WTC11 (cell line): ENCODE measurements around the gene RSL1D1. TPM values are rescaled to one million over a fixed set of nuclear protein-coding genes. Genes with fewer than 3 reads are reported as not detected.

Experiments used
- ATAC-seq: fragments of 200-7000 bp; cut with Tn5 transposase; 2 replicates; pipeline ENCODE4 v1.10.0; 2021; ENCODE audit warnings: mild to moderate bottlenecking, moderate library complexity
- CTCF ChIA-PET: fragments of 300-600 bp; sonication (Branson Sonifier 250); formaldehyde crosslinking; loops from one replicate; lab custom pipeline; 2021; ENCODE audit warnings: antibody characterized with exemption; lab: Charles Lee
- POLR2A ChIA-PET: fragments of 350-600 bp; sonication (Branson Sonifier 250); formaldehyde crosslinking; loops from one replicate; lab custom pipeline; 2021; ENCODE audit warnings: antibody characterized with exemption; lab: Charles Lee
- DNase-seq: peaks from one replicate; pipeline ENCODE4 v3.0.0; 2021; ENCODE audit warnings: low spot score
- H3K27ac Mint-ChIP-seq: 2 replicates; pipeline ENCODE4 v1.8.0; 2021; ENCODE audit warnings: mixed read lengths
- H3K27me3 Mint-ChIP-seq: 2 replicates; pipeline ENCODE4 v1.8.0; 2021; ENCODE audit warnings: low read depth, mild to moderate bottlenecking, moderate library complexity, mixed read lengths
- H3K36me3 Mint-ChIP-seq: 2 replicates; pipeline ENCODE4 v1.8.0; 2021; ENCODE audit warnings: mixed read lengths
- H3K4me1 Mint-ChIP-seq: 2 replicates; pipeline ENCODE4 v1.8.0; 2022; ENCODE audit warnings: mixed read lengths
- H3K4me3 Mint-ChIP-seq: 2 replicates; pipeline ENCODE4 v1.8.0; 2021; ENCODE audit warnings: mild to moderate bottlenecking, moderate library complexity, mixed read lengths
- H3K9me3 Mint-ChIP-seq: 2 replicates; pipeline ENCODE4 v1.8.0; 2021; ENCODE audit warnings: mixed read lengths
- ATF1 ChIP-seq: sonication (generic); formaldehyde crosslinking; IDR thresholded peaks from 2 replicates; pipeline ENCODE4 v1.8.1; 2023; ENCODE audit warnings: mild to moderate bottlenecking, moderate library complexity, missing genetic modification reagents
- ATF2 ChIP-seq: sonication (generic); formaldehyde crosslinking; IDR thresholded peaks from 2 replicates; pipeline ENCODE4 v1.8.1; 2022; ENCODE audit warnings: low read depth, missing genetic modification reagents, borderline replicate concordance
- CTCF ChIP-seq: fragments of 200-600 bp; IDR thresholded peaks from 2 replicates; pipeline ENCODE4 v1.8.0; 2022; ENCODE audit warnings: antibody characterized with exemption
- HMGA2 ChIP-seq: fragments of 250-450 bp; sonication (Bioruptor Pico); IDR thresholded peaks from 2 replicates; pipeline ENCODE4 v1.4.0; 2021; ENCODE audit warnings: mild to moderate bottlenecking, moderate library complexity
- IRF1 ChIP-seq: sonication (generic); formaldehyde crosslinking; IDR thresholded peaks from 2 replicates; pipeline ENCODE4 v1.8.0; 2023; ENCODE audit warnings: missing genetic modification reagents
- MLX ChIP-seq: sonication (generic); formaldehyde crosslinking; IDR thresholded peaks from 2 replicates; pipeline ENCODE4 v1.8.1; 2023; ENCODE audit warnings: mild to moderate bottlenecking, missing genetic modification reagents, moderate library complexity
- MYBL2 ChIP-seq: sonication (generic); formaldehyde crosslinking; IDR thresholded peaks from 2 replicates; pipeline ENCODE4 v1.8.1; 2023; ENCODE audit warnings: mild to moderate bottlenecking, moderate library complexity, missing genetic modification reagents
- NFE2L1 ChIP-seq: sonication (generic); formaldehyde crosslinking; IDR thresholded peaks from 2 replicates; pipeline ENCODE4 v1.8.1; 2023; ENCODE audit warnings: missing genetic modification reagents
- SOX15 ChIP-seq: fragments of 250-450 bp; sonication (Bioruptor Pico); IDR thresholded peaks from 2 replicates; pipeline ENCODE4 v1.9.0; 2021; ENCODE audit warnings: mild to moderate bottlenecking
- USF1 ChIP-seq: sonication (generic); formaldehyde crosslinking; IDR thresholded peaks from 2 replicates; pipeline ENCODE4 v1.8.0; 2022; ENCODE audit warnings: mild to moderate bottlenecking, missing genetic modification reagents
- USF2 ChIP-seq: sonication (generic); formaldehyde crosslinking; IDR thresholded peaks from 2 replicates; pipeline ENCODE4 v1.8.1; 2023; ENCODE audit warnings: mild to moderate bottlenecking, missing genetic modification reagents, moderate library complexity
- ZNF121 ChIP-seq: sonication (generic); formaldehyde crosslinking; IDR thresholded peaks from 2 replicates; pipeline ENCODE4 v1.8.0; 2023; ENCODE audit warnings: missing genetic modification reagents
- ZNF281 ChIP-seq: sonication (generic); formaldehyde crosslinking; IDR thresholded peaks from 2 replicates; pipeline ENCODE4 v1.8.0; 2023; ENCODE audit warnings: mild to moderate bottlenecking, missing genetic modification reagents
- ZNF512 ChIP-seq: sonication (generic); formaldehyde crosslinking; IDR thresholded peaks from 2 replicates; pipeline ENCODE4 v1.8.1; 2022; ENCODE audit warnings: missing genetic modification reagents, borderline replicate concordance
- ZSCAN18 ChIP-seq: fragments of 250-450 bp; sonication (Bioruptor Pico); IDR thresholded peaks from 2 replicates; pipeline ENCODE4 v2.1.2; 2022; ENCODE audit warnings: mild to moderate bottlenecking, moderate library complexity
- total RNA-seq: library from RNA; stranded (reverse); gene quantifications from 3 replicates; pipeline ENCODE4 v1.2.3, GENCODE V29; 2021

Gene RSL1D1
- total RNA-seq, 1 experiment from 2014 or later = 227 TPM

GRCh38 chr16:11884035-11884434 lies 32.7 kb upstream of the RSL1D1 start:
- H3K36me3 Mint-ChIP-seq = peaks cover 71% of the 10 kb centered on the region
- H3K4me3 Mint-ChIP-seq = no peak overlapping the region
- TF ChIP-seq MYBL2 (CRISPR knock-in tag) (no peak), USF1 (CRISPR knock-in tag) (no peak)
- ChIA-PET POLR2A (no interaction called here), CTCF (no interaction called here)
- H3K4me1 Mint-ChIP-seq = no peaks in the 10 kb centered on the region
- ATAC-seq (no peak), DNase-seq (no peak)
- H3K27me3 Mint-ChIP-seq = no peaks in the 10 kb centered on the region
- no peaks in the 10 kb centered on the region for H3K9me3 Mint-ChIP-seq
- H3K27ac Mint-ChIP-seq = no peak overlapping the region

GRCh38 chr16:11880007-11880406 lies 28.7 kb upstream of the RSL1D1 start:
- peaks cover 68% of the 10 kb centered on the region for H3K36me3 Mint-ChIP-seq
- ATAC-seq = no peak

GRCh38 chr16:11877374-11877773 lies 26.0 kb upstream of the RSL1D1 start:
- H3K36me3 Mint-ChIP-seq = peaks cover 69% of the 10 kb centered on the region
- ChIA-PET CTCF (no interaction called here), POLR2A (no interaction called here)
- DNase-seq (no peak), ATAC-seq (no peak)
- no peak overlapping the region for H3K27ac Mint-ChIP-seq
- H3K4me1 Mint-ChIP-seq = no peaks in the 10 kb centered on the region
- H3K9me3 Mint-ChIP-seq = no peaks in the 10 kb centered on the region
- H3K27me3 Mint-ChIP-seq = no peaks in the 10 kb centered on the region
- H3K4me3 Mint-ChIP-seq = no peak overlapping the region
- no peak for TF ChIP-seq USF1 (CRISPR knock-in tag)
- no peak for TF ChIP-seq CTCF
- no peak for TF ChIP-seq ZNF281 (CRISPR knock-in tag)
- no peak for TF ChIP-seq IRF1 (CRISPR knock-in tag)
- TF ChIP-seq ATF1 (CRISPR knock-in tag) = no peak
- no peak for TF ChIP-seq ZSCAN18 (CRISPR knock-in tag)
- no peak for TF ChIP-seq ZNF121 (CRISPR knock-in tag)

More at GRCh38 chr16:11880007-11880406, 28.7 kb upstream of the RSL1D1 start:
- H3K9me3 Mint-ChIP-seq = no peaks in the 10 kb centered on the region
- no peak overlapping the region for H3K27ac Mint-ChIP-seq
- TF ChIP-seq USF2 (no peak), MLX (CRISPR knock-in tag) (no peak), ZNF512 (CRISPR knock-in tag) (no peak), HMGA2 (CRISPR knock-in tag) (no peak), SOX15 (CRISPR knock-in tag) (no peak), NFE2L1 (CRISPR knock-in tag) (no peak), ATF2 (CRISPR knock-in tag) (no peak)
- TF ChIP-seq, all 79 proteins: peak for 0
- Mint-ChIP-seq H3K4me3 (no peak overlapping the region), H3K27me3 (no peaks in the 10 kb centered on the region), H3K4me1 (no peaks in the 10 kb centered on the region)
- ChIA-PET CTCF (interaction anchor here (0.7 kb wide), 1 partner anchor 436 kb away, joined by 3 read pairs; no protein-coding TSS in a partner anchor), POLR2A (no interaction called here)
- DNase-seq = no peak
